ENCODE results near the gene GAS2L2.

- TF ChIP-seq YY1 (IDR thresholded peaks at IDR 0.05; ENCODE audit: insufficient read depth, insufficient read length) (no peak), ZNF274 (IDR thresholded peaks at IDR 0.05; ENCODE audit: low read depth, low read length) (no peak)
These were observed 13.4 kb upstream of the GAS2L2 start for GRCh38 chr17:35766489-35766877.
